ENCODE measurements around the gene ACTMAP.

GRCh38 chr19:40724315-40724714 lies 26.0 kb downstream of the ACTMAP start:
- TF ChIP-seq CTCF (conservative IDR thresholded peaks at IDR 0.05) = no peak
- TF ChIP-seq ZFX (IDR thresholded peaks at IDR 0.05) = no peak
